A549 (cell line): ENCODE measurements around the gene SLITRK2. TPM values are rescaled to one million over a fixed set of nuclear protein-coding genes. Genes with fewer than 3 reads are reported as not detected.

Source experiments
- ATAC-seq, 2 experiments: fragments of 200-7000 bp in 1 of 2; fragments of >200 bp in 1 of 2; cut with Nextera tagmentation in 1 of 2; cut with Tn5 transposase in 1 of 2; 3 replicates each; pipeline versions ENCODE4 v1.8.0 to v1.9.1; 2018 to 2020; ENCODE audit warnings: mild to moderate bottlenecking in 1 of 2, moderate library complexity in 1 of 2
- CTCF ChIA-PET: fragments of 300-600 bp; sonication (Branson Sonifier 250); formaldehyde crosslinking; extraction: SDS; loops from one replicate; lab custom pipeline; 2021; ENCODE audit warnings: antibody characterized with exemption, inconsistent platforms; lab: Yijun Ruan, JAX
- POLR2A ChIA-PET: fragments of 350-600 bp; formaldehyde crosslinking; extraction: SDS; loops from one replicate; lab custom pipeline; 2021; ENCODE audit warnings: antibody characterized with exemption, inconsistent platforms; lab: Yijun Ruan, JAX
- DNase-seq, 2 experiments: peaks; one replicate each; pipeline versions ENCODE4 v3.0.0 to v3.0.0-alpha.2; 2011 to 2016; ENCODE audit warnings: low read depth in 1 of 2, low spot score in 1 of 2
- FAIRE-seq: peaks from 2 replicates; lab custom pipeline; 2011; peaks lifted over from hg19 to GRCh38; lab: Jason Lieb, UNC
- H3K27ac ChIP-seq, 2 experiments: fragments of >200 bp; sonication (Bioruptor Twin); formaldehyde crosslinking; 3 replicates each; pipeline ENCODE4 v1.5.1; 2016 to 2017
- H3K4me1 ChIP-seq: fragments of >200 bp; sonication (Bioruptor Twin); formaldehyde crosslinking; 3 replicates; pipeline ENCODE4 v1.6.1; 2016
- H3K4me2 ChIP-seq: fragments of >200 bp; sonication (Bioruptor Twin); formaldehyde crosslinking; 3 replicates; pipeline ENCODE4 v1.6.1; 2016
- H3K4me3 ChIP-seq: fragments of >200 bp; sonication (Bioruptor Twin); formaldehyde crosslinking; 3 replicates; pipeline ENCODE4 v1.5.1; 2016
- H3K9me3 ChIP-seq: fragments of >200 bp; sonication (Bioruptor Twin); formaldehyde crosslinking; 3 replicates; pipeline ENCODE4 v1.6.1; 2016
- ATOH8 ChIP-seq: fragments of 250-450 bp; sonication (Bioruptor Pico); IDR thresholded peaks from 2 replicates; pipeline ENCODE4 v1.5.0; 2020; ENCODE audit warnings: low read depth, mild to moderate bottlenecking, moderate library complexity
- E2F6 ChIP-seq: IDR thresholded peaks from 2 replicates; pipeline ENCODE4 v1.6.1; 2012; ENCODE audit warnings: low read depth, borderline replicate concordance
- EHF ChIP-seq: fragments of 250-450 bp; sonication (Bioruptor Pico); IDR thresholded peaks from 2 replicates; pipeline ENCODE4 v1.5.0; 2020; ENCODE audit warnings: mild to moderate bottlenecking
- EHMT2 ChIP-seq: fragments of 200-600 bp; sonication (generic); IDR thresholded peaks from 2 replicates; pipeline ENCODE4 v1.6.1; 2016; ENCODE audit warnings: antibody characterized with exemption, low read depth, mild to moderate bottlenecking, moderate library complexity
- FOSL2 ChIP-seq, 2 experiments: fragments of 450-650 bp in 1 of 2; fragments of >200 bp in 1 of 2; sonication (Bioruptor Twin) in 1 of 2; formaldehyde crosslinking; IDR thresholded peaks; 2 replicates each; pipeline versions ENCODE4 v1.5.0 to v1.6.1; 2016 to 2020; ENCODE audit warnings: mild to moderate bottlenecking in 1 of 2, moderate library complexity in 1 of 2
- FOXS1 ChIP-seq: fragments of 250-450 bp; sonication (Bioruptor Pico); IDR thresholded peaks from 2 replicates; pipeline ENCODE4 v1.5.0; 2020; ENCODE audit warnings: mild to moderate bottlenecking, moderate library complexity
- HEYL ChIP-seq: fragments of 250-450 bp; sonication (Bioruptor Pico); IDR thresholded peaks from 2 replicates; pipeline ENCODE4 v1.8.0; 2021; ENCODE audit warnings: mild to moderate bottlenecking, moderate library complexity
- JUN ChIP-seq, 2 experiments: fragments of >200 bp; sonication (Bioruptor Twin); formaldehyde crosslinking; IDR thresholded peaks; 2 replicates in 1 of 2; 3 replicates in 1 of 2; pipeline ENCODE4 v1.6.1; 2016 to 2017
- KDM5A ChIP-seq: fragments of 200-600 bp; sonication (generic); IDR thresholded peaks from 2 replicates; pipeline ENCODE4 v1.6.1; 2016; ENCODE audit warnings: antibody characterized with exemption, mild to moderate bottlenecking
- MYC ChIP-seq: IDR thresholded peaks from 2 replicates; pipeline ENCODE4 v1.6.1; 2012; ENCODE audit warnings: mild to moderate bottlenecking, inconsistent platforms, low read length, improper control_type of control experiment, borderline replicate concordance
- NFE2L2 ChIP-seq: fragments of 150-350 bp; conservative IDR thresholded peaks from 2 replicates; pipeline ENCODE4 v1.6.1; 2014; ENCODE audit warnings: low read length
- NPAS2 ChIP-seq: fragments of 250-450 bp; sonication (Bioruptor Pico); IDR thresholded peaks from 2 replicates; pipeline ENCODE4 v1.8.0; 2022; ENCODE audit warnings: mild to moderate bottlenecking, moderate library complexity, borderline replicate concordance
- NR3C1 ChIP-seq: fragments of >200 bp; sonication (Bioruptor Twin); formaldehyde crosslinking; IDR thresholded peaks from 3 replicates; pipeline ENCODE4 v1.6.1; 2017
- POLR2A ChIP-seq: IDR thresholded peaks from 2 replicates; pipeline ENCODE4 v1.6.1; 2012; ENCODE audit warnings: mild to moderate bottlenecking, low read length
- POLR2AphosphoS2 ChIP-seq: conservative IDR thresholded peaks from 2 replicates; pipeline ENCODE4 v1.6.1; 2012; ENCODE audit warnings: low read length, improper control_type of control experiment, inconsistent platforms
- RARB ChIP-seq: fragments of 250-450 bp; sonication (Bioruptor Pico); IDR thresholded peaks from 2 replicates; pipeline ENCODE4 v1.8.0; 2021; ENCODE audit warnings: mild to moderate bottlenecking, moderate library complexity
- RFX5 ChIP-seq: fragments of 450-650 bp; IDR thresholded peaks from 2 replicates; pipeline ENCODE4 v1.7.1; 2014; ENCODE audit warnings: antibody characterized with exemption, mild to moderate bottlenecking, moderate library complexity
- RNF2 ChIP-seq: fragments of 200-600 bp; sonication (generic); IDR thresholded peaks from 2 replicates; pipeline ENCODE4 v1.6.1; 2016; ENCODE audit warnings: low read depth, mild to moderate bottlenecking, antibody characterized with exemption, moderate library complexity, borderline replicate concordance
- SREBF2 ChIP-seq: fragments of 450-650 bp; IDR thresholded peaks from 2 replicates; pipeline ENCODE4 v1.6.1; 2014; ENCODE audit warnings: mild to moderate bottlenecking, moderate library complexity
- TFCP2L1 ChIP-seq: fragments of 250-450 bp; sonication (Bioruptor Pico); IDR thresholded peaks from 2 replicates; pipeline ENCODE4 v1.5.0; 2021; ENCODE audit warnings: mild to moderate bottlenecking
- TP53 ChIP-seq: fragments of 250-450 bp; sonication (Bioruptor Pico); IDR thresholded peaks from 2 replicates; pipeline ENCODE4 v1.5.0; 2021; ENCODE audit warnings: mild to moderate bottlenecking, moderate library complexity
- ZFP36 ChIP-seq: fragments of 450-650 bp; IDR thresholded peaks from 2 replicates; pipeline ENCODE4 v1.6.1; 2014; ENCODE audit warnings: borderline replicate concordance; ENCODE audit not compliant: partially characterized antibody
- ZNF302 ChIP-seq: fragments of 250-450 bp; sonication (Bioruptor Pico); IDR thresholded peaks from 2 replicates; pipeline ENCODE4 v1.9.0; 2021; ENCODE audit warnings: inconsistent platforms, mild to moderate bottlenecking, moderate library complexity
- WGBS: methylation state at CpG from one replicate; pipeline ENCODE4 v1.1.6; 2017; ENCODE audit errors: missing lambda C conversion rate; 5-methylcytosine and 5-hydroxymethylcytosine counted together
- polyA plus RNA-seq, 4 experiments: library from polyadenylated mRNA; depleted of rRNA in 3 of 4; stranded (reverse); fragments of >200 nt; fragmentation: RNase III in 1 of 4; extraction: RNeasy Plus Mini Kit Qiagen cat#74134 plus additional on column Dnase treatment in 1 of 4; gene quantifications; 2 replicates in 3 of 4; 3 replicates in 1 of 4; pipeline ENCODE4 v1.2.3, GENCODE V29; 2011 to 2017
- TF ChIP-seq, protein P1 (sequence below): fragments of 450-650 bp; IDR thresholded peaks from 2 replicates; pipeline ENCODE4 v1.6.1; 2014; ENCODE audit warnings: antibody characterized with exemption
- TF ChIP-seq, protein P2 (sequence below): IDR thresholded peaks from 2 replicates; pipeline ENCODE4 v1.6.1; 2012

SLITRK2 gene
- polyA plus RNA-seq, 2 of the 4 experiments (the other 2 are of a cell fraction) = not detected

DNA sequence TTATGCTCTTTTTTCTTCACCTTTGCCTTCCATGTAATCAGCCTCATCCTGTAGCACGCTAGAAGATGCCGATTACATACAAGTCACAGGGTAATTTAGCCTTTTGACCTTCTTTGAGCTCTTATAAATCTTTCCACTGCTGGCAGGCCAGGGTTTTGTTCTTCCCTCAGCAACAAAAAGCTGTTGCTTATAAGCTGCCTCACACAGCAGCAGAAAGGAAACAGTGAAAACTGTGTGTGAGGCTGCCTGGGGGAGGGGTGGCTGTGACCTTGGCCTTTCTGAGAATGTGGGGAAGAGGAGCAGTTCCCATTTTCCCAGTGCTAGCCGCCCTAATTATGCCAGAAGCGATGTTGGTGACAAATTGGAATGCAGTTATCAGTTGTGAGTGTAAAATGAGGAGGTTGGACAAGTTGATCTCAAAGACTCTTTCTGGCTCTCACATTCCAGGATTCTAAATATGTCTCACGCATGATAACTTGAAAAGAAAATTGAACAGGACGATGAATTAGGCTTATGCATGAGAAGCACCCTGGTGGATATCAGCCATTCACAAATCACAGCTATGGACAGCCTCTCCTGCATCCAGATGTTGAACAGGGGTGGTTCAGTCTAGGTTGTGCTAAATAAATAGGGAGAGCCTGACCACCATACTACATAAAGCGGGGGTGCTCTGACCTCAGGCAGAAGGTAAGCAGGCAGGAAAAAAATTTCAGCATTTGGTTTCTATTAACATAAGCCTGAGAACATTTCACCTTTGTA is 25.7 kb downstream of the SLITRK2 start:
- ATAC-seq (no peak), FAIRE-seq (no peak), DNase-seq (no peak)
- POLR2A ChIA-PET = no interaction called here
- Histone ChIP-seq H3K27ac (no peak overlapping the region), H3K9me3 (no peaks in the 10 kb centered on the region), H3K4me3 (no peak overlapping the region), H3K4me1 (no peaks in the 10 kb centered on the region), H3K4me2 (no peak overlapping the region)
- TF ChIP-seq RFX5 (no peak), E2F6 (no peak), RNF2 (no peak), NFE2L2 (no peak), FOXS1 (no peak), POLR2A (no peak), ATOH8 (CRISPR knock-in tag) (no peak), POLR2AphosphoS2 (no peak), NPAS2 (CRISPR knock-in tag) (no peak), NR3C1 (no peak)
- 14% methylated on average over 7 of the region's 7 CpGs for WGBS
- CTCF ChIA-PET = no interaction called here

DNA sequence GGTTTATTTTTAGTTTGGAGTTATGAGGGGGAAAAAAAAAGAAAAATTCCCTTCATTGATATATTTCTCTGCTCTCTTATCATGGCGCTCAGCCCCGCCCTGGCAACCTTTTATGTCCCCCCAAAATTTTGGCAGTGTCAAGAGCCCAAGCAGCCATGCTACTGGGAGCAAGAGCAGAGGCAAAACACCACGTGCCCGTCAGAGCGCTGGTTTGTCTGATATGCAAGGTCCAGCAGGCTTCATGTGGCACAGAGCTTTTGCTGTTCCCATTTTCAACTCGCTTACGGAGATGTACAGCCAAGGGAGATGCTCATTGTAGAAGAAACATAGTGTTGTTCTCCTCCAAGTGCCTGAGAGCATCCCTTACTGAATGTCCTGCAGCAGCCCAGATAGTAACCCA is 27.3 kb downstream of the SLITRK2 start:
- Histone ChIP-seq H3K27ac (no peak overlapping the region), H3K4me3 (no peak overlapping the region)
- no peak for ATAC-seq
- DNase-seq = no peak
- FAIRE-seq = no peak
- CTCF ChIA-PET = no interaction called here
- TF ChIP-seq, protein P1, sequence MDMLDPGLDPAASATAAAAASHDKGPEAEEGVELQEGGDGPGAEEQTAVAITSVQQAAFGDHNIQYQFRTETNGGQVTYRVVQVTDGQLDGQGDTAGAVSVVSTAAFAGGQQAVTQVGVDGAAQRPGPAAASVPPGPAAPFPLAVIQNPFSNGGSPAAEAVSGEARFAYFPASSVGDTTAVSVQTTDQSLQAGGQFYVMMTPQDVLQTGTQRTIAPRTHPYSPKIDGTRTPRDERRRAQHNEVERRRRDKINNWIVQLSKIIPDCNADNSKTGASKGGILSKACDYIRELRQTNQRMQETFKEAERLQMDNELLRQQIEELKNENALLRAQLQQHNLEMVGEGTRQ = no peak
- TF ChIP-seq MYC (no peak), ZNF302 (CRISPR knock-in tag) (no peak), JUN (IDR thresholded peaks at IDR 0.05) (no peak), FOXS1 (no peak), EHF (CRISPR knock-in tag) (no peak), E2F6 (no peak), RARB (CRISPR knock-in tag) (no peak)
- TF ChIP-seq, all 56 proteins: peak for 0
- POLR2A ChIA-PET = no interaction called here
- Histone ChIP-seq H3K4me2 (no peak overlapping the region), H3K9me3 (no peaks in the 10 kb centered on the region), H3K4me1 (no peaks in the 10 kb centered on the region)
- WGBS = 5% methylated on average over 7 of the region's 7 CpGs

DNA sequence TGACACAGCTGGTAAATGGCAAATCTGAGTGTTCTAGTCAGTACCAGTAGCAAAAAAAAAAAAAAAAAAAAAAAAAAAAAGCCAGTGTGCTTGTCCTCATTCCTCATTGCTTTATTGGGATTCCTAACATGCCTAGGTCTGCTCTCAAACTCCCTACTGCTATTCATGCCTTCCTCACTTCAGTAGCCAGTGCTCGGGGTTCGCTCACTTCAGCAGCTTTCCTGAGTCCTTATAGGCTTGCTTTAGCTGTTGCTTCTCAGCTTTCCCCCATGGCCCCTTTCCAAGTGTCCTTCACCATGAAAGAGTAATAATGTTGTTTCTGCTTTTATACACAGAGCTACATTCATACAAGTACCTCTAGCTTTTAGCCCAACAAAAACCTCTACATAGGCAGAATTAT is 30.8 kb downstream of the SLITRK2 start:
- H3K4me2 ChIP-seq = no peak overlapping the region
- no peak overlapping the region for H3K27ac ChIP-seq
- H3K4me3 ChIP-seq = no peak overlapping the region
- ATAC-seq (no peak), FAIRE-seq (peak; percentile 72), DNase-seq (no peak)
- no peak for TF ChIP-seq ZFP36
- no peak for TF ChIP-seq FOSL2 (IDR thresholded peaks at IDR 0.05)
- no peak for TF ChIP-seq FOSL2 (CRISPR knock-in tag; IDR thresholded peaks at IDR 0.05)
- TF ChIP-seq FOXS1 = no peak
- TF ChIP-seq HEYL (CRISPR knock-in tag) = no peak
- TF ChIP-seq TP53 (CRISPR knock-in tag) = no peak
- no peak for TF ChIP-seq NR3C1
- TF ChIP-seq, protein P2, sequence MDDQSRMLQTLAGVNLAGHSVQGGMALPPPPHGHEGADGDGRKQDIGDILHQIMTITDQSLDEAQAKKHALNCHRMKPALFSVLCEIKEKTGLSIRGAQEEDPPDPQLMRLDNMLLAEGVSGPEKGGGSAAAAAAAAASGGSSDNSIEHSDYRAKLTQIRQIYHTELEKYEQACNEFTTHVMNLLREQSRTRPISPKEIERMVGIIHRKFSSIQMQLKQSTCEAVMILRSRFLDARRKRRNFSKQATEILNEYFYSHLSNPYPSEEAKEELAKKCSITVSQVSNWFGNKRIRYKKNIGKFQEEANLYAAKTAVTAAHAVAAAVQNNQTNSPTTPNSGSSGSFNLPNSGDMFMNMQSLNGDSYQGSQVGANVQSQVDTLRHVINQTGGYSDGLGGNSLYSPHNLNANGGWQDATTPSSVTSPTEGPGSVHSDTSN = no peak
- no peak for TF ChIP-seq TFCP2L1
- no peak for TF ChIP-seq SREBF2
- no peak for TF ChIP-seq RARB (CRISPR knock-in tag)
- no peak for TF ChIP-seq KDM5A
- TF ChIP-seq EHMT2 = no peak
- CTCF ChIA-PET = no interaction called here
- H3K4me1 ChIP-seq = no peaks in the 10 kb centered on the region
- POLR2A ChIA-PET = no interaction called here
- no peaks in the 10 kb centered on the region for H3K9me3 ChIP-seq
- 31% methylated on average over 2 of the region's 2 CpGs for WGBS
